Daoy (cell line): ENCODE data around the gene P2RY4. TPM values are rescaled to one million over a fixed set of nuclear protein-coding genes. Genes with fewer than 3 reads are reported as not detected.
"Not testable (repeated sequence)": the region's sequence is repeated elsewhere in the genome, so short reads cannot be mapped to it uniquely, and the experiment has no call there.

Source experiments
- DNase-seq: peaks from one replicate; pipeline ENCODE4 v3.0.0-alpha.2; 2015; ENCODE audit warnings: low read depth
- total RNA-seq: library from RNA; depleted of rRNA; stranded (reverse); fragments of >200 nt; shearing (Covaris generic); gene quantifications from 2 replicates; pipeline ENCODE4 v1.2.3, GENCODE V29; 2014; rRNA removed

The P2RY4 gene
- total RNA-seq, 1 experiment from 2014 or later = not detected

GRCh38 chrX:70244881-70245280 is 15.1 kb downstream of the P2RY4 start:
- DNase-seq = no peak

GRCh38 chrX:70243601-70244000 is 16.4 kb downstream of the P2RY4 start:
- DNase-seq = peak; percentile 24

- no peak for DNase-seq
Observed at GRCh38 chrX:70241501-70241900, 18.5 kb downstream of the P2RY4 start.

GRCh38 chrX:70240751-70241150 is 19.3 kb downstream of the P2RY4 start:
- DNase-seq = no peak

GRCh38 chrX:70234355-70234754 is 25.6 kb downstream of the P2RY4 start, which contains the start of gene AWAT1:
TSS of gene AWAT1 (plus strand) at chrX:70234655. CDS start at chrX:70234696, 41 bp downstream.
- no peak for DNase-seq

- no peak for DNase-seq
Observed at GRCh38 chrX:70231666-70232065, 28.3 kb downstream of the P2RY4 start.

GRCh38 chrX:70226687-70227086 is 33.3 kb downstream of the P2RY4 start:
- no peak for DNase-seq

- DNase-seq = no peak
Observed at GRCh38 chrX:70226048-70226447, 34.0 kb downstream of the P2RY4 start.

- DNase-seq = peak; percentile 15
Observed at GRCh38 chrX:70219938-70220764, 39.9 kb downstream of the P2RY4 start.

GRCh38 chrX:70209570-70209969 is 50.4 kb downstream of the P2RY4 start:
- DNase-seq = not testable (repeated sequence)

- DNase-seq = no peak
Observed at GRCh38 chrX:70208479-70208878, 51.5 kb downstream of the P2RY4 start.

Other genes with a start within 250 kb of the P2RY4 start
- not detected in 2 replicates for gene AWAT2, start 210.3 kb downstream of the P2RY4 start, total RNA-seq
- gene OTUD6A, start 197.7 kb downstream of the P2RY4 start, total RNA-seq = not detected in 2 replicates
- 39.5 and 47.1 TPM in 2 replicates for gene IGBP1, start 126.8 kb downstream of the P2RY4 start, total RNA-seq
- 0.11 TPM in 1 of 2 replicates, not detected in the other for gene DGAT2L6, start 82.7 kb downstream of the P2RY4 start, total RNA-seq
- gene AWAT1, start 25.5 kb downstream of the P2RY4 start, total RNA-seq = not detected in 2 replicates
- not detected in 2 replicates for gene ARR3, start 8.1 kb upstream of the P2RY4 start, total RNA-seq
- not detected in 2 replicates for gene RAB41, start 22.0 kb upstream of the P2RY4 start, total RNA-seq
- 45.1 and 50.5 TPM in 2 replicates for gene PDZD11, start 29.7 kb upstream of the P2RY4 start, total RNA-seq
- gene KIF4A, start 29.9 kb upstream of the P2RY4 start, total RNA-seq = 53.5 and 59.6 TPM in 2 replicates
- gene GDPD2, start 163.1 kb upstream of the P2RY4 start, total RNA-seq = not detected in 2 replicates
- gene DLG3, start 184.6 kb upstream of the P2RY4 start, total RNA-seq = 5.9 and 10.1 TPM in 2 replicates